Stimulated activated CD8-positive, alpha-beta memory T cell treated with anti-CD3 and anti-CD28 coated beads, Interleukin-7, amount 100 ng/mL, for 4 hours (primary cell): ENCODE data around the gene ZNF135.

ENCODE experiments used
- DNase-seq, 2 donors: peaks; one replicate each; pipeline ENCODE4 v3.0.0-alpha.2; 2020; ENCODE audit warnings: low read depth in 2 of 2

ZNF135 gene

DNA sequence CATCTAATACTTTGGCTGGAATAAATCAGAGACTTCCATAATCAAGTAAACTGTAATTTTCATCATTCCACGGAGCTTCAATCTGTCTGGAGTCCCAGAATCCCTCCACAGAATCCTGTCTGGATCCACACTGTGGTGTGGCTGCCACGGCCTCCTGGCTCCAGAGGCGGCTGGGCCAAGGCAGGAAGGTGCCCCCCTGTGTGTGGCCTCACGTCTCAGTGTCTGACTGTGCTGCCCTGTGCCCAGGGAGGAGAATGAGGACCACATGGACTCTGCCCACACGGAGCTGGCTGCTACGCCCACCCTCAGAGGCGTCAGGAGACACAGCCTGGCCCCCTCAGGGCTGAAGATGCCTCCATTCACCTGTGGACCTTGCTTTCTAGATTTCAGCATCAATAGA, 12.2 kb upstream of the ZNF135 start:
- DNase-seq: no peak

- no peak for DNase-seq
Measured at GRCh38 chr19:58047672-58048071, 11.4 kb upstream of the ZNF135 start.

- no peak for DNase-seq
Measured at GRCh38 chr19:58052256-58052655, 6.8 kb upstream of the ZNF135 start.

DNA sequence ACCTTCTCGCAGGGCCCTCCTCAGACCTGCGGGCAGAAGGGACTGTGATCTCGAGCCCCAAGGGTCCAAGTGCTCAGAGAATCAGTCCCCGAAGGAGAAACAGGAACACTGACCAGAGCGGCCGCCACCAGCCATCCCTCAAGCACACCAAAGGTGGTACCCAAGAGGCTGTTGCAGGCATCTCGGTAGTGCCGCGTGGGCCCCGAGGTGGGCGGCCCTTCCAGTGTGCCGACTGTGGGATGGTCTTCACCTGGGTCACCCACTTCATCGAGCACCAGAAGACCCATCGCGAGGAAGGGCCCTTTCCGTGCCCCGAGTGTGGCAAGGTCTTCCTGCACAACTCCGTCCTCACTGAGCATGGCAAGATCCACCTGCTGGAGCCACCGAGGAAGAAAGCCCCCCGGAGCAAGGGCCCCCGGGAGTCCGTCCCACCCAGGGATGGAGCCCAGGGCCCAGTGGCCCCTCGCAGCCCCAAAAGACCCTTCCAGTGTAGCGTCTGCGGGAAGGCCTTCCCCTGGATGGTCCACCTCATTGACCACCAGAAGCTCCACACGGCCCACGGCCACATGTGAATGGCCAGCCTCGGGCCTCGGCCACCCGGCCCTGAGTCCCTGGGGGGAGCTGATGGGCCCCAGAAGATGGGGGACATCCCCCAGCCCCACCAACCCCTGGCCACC, 5.5 kb upstream of the ZNF135 start:
- no peak for DNase-seq

DNA sequence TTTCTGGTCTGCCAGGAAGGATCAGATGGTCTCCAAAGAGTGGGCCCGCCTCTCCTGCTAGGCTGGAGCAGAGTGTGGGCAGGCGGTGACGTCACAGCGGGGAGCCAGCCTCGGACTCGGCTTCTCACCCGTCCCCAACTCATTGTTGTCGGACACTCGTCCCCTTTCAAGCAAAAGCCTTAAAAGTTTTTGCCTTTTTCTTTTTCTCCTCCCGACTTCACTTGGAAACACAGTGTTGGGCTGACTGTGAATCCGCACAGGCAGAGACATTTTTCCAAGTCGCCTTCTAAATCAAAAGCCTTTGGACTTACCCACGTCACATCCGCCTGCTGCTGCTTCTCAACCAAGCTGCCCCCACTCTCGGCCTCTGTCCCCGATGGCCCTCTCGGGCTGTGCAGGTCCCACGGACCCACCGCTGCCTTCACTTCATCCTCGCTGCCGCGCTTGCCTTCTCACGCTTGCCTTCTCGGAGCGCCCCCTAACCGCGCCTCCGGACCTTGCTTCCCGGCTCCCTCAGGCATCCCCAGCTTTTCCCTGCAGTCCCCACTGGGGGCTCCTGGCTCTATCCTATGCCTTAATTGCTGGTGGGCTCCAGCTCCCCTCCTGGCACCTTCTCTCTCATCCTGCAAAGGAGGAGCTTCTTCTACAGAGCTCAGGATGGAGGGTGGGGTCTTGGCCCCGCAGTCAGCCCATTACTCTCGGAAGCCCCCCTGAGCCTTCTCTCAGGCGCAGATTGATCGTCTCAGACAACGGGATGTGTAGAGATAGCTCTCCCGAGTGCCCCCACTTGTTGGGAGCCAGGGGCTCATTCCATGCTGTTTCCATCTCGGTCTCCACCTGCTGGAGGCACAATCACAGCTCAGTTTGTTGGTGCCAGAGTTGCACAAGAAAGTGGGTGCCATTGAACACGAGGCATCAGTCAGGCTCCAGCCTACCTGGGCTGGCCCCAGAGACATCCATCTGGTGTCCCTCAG, 3.9 kb upstream of the ZNF135 start:
- no peak for DNase-seq

GRCh38 chr19:58056261-58056660, 2.8 kb upstream of the ZNF135 start:
- DNase-seq: no peak

GRCh38 chr19:58056861-58057260, 2.2 kb upstream of the ZNF135 start:
- DNase-seq: no peak

GRCh38 chr19:58058467-58058866, 615 bp upstream of the ZNF135 start:
- no peak for DNase-seq

- DNase-seq: no peak
Measured at GRCh38 chr19:58059671-58060078, 593 bp downstream of the ZNF135 start.

DNA sequence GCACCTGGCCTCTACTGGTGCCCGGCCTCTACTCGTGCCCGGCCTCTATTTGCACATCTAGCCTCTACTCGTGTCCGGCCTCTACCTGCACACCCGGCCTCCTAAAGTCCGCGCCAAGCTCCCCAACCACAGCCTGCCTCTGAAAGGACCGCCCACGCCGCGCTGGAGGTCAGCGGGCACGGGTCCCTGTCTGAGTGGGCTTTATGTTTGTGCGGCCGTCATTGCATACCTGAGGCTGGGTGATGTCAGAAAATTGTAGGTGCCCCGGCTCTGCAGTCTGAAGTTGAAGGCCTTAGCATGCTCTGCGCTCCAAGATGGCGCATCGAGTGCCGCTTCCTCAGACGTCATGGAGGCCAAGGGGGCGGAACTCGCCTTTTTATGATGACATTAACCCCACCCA, 1.1 kb downstream of the ZNF135 start:
- DNase-seq: no peak

DNA sequence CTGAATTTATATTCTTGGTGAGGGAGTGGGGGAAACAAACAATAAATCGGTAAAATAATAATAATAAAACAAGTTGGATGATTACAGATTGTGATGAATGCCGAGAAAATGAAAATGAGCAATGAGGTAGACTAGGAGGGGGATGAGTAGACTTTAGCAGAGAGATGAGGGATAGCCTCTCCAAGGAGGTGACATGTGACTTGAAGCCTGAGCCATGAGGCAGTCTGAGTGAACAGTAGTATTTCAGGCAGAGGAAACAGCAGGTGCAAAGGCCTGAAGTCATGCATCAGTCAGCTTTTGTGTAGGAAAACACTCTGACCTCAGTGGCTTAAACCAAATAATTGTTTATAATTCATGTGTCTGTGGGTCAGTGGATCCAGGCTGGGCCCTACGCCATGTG, 4.6 kb downstream of the ZNF135 start:
- DNase-seq: no peak

DNA sequence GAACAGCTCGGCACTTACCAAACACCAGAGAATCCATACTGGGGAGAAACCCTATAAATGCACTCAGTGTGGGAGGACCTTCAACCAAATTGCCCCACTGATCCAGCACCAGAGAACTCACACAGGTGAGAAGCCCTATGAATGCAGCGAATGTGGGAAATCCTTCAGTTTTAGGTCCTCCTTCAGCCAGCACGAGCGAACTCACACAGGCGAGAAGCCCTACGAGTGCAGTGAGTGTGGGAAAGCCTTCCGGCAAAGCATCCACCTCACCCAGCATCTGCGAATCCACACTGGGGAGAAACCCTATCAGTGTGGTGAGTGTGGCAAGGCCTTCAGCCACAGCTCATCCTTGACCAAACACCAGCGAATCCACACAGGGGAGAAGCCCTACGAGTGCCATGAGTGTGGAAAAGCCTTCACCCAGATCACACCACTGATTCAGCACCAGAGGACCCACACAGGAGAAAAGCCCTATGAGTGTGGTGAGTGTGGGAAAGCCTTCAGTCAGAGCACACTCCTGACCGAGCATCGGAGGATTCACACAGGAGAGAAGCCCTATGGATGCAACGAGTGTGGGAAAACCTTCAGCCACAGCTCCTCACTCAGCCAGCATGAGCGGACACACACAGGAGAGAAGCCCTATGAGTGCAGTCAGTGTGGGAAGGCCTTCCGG, 8.3 kb downstream of the ZNF135 start:
- DNase-seq: no peak

DNA sequence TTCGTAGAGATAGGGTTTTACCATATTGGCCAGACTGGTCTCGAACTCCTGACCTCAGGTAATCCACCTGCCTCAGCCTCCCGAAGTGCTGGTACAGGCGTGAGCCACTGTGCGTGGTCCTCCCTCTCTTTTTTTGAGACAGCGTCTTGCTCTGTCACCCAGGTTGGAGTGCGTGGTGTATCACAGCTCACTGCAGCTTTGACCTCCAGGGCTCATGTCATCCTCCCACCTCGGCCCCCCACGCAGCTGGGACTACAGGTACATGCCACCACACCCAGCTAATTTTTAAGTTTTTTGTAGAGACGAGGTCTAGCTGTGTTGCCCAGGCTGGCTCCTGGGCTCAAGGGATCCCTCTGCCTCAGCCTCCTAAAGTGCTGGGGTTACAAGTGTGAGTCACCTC, 20.7 kb downstream of the ZNF135 start:
- DNase-seq: no peak

DNA sequence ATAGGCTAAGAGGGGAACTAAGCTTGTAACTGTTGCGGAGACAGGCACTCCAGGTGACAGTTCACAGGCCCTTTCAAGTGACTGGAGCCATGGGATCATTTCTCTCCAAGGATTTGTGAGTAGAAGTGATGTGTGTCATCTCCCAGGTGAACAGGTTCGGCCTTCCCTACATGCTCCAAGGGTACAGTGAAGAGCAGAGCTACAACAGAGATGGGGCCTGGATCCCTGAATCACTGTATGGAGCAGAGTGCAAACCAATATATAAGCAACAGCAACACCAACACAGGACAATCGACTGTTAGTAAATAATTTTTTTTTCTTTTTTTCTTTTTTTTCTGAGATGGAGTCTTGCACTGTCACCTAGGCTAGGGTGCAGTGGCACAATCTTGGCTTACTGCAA, 23.9 kb downstream of the ZNF135 start:
- no peak for DNase-seq

DNA sequence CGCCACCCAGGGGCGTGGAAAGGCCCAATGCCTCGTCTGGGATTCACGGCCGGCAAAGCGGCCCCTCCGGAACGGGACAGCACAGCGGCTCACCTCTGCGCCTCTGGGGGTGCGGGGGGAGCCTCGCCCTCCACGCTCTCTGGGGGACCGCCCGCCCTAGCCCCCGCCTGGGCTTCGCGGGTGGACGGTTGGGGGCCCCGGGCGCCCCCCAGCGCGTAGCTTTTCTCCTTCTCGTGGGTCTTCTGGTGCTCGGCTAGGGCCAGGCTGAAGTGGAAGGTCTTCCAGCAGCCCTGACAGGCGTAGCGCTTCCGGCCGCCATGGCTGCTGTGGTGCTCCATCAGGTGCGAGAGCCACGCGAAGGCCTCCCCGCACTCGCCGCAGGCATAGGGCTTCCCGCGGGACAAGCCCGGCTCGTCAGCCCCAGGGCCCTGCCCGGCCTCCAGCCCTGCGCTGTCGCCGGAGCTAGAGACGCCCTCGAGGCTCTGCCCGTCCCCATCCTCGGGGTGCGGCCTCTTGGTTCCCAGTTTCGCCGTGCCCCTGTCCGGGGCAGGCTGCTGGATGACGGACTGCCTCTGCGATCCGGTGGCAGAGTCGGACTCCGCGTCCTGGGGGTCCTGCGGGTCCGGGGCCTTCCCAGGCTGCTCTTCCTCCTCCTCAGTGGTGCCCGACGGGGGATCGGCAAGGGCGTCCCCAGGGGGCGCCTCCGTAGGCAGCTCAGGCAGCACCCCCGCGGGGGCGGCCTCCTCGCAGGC, 25.7 kb downstream of the ZNF135 start:
- no peak for DNase-seq

GRCh38 chr19:58085348-58085875, 26.3 kb downstream of the ZNF135 start:
- no peak for DNase-seq

DNA sequence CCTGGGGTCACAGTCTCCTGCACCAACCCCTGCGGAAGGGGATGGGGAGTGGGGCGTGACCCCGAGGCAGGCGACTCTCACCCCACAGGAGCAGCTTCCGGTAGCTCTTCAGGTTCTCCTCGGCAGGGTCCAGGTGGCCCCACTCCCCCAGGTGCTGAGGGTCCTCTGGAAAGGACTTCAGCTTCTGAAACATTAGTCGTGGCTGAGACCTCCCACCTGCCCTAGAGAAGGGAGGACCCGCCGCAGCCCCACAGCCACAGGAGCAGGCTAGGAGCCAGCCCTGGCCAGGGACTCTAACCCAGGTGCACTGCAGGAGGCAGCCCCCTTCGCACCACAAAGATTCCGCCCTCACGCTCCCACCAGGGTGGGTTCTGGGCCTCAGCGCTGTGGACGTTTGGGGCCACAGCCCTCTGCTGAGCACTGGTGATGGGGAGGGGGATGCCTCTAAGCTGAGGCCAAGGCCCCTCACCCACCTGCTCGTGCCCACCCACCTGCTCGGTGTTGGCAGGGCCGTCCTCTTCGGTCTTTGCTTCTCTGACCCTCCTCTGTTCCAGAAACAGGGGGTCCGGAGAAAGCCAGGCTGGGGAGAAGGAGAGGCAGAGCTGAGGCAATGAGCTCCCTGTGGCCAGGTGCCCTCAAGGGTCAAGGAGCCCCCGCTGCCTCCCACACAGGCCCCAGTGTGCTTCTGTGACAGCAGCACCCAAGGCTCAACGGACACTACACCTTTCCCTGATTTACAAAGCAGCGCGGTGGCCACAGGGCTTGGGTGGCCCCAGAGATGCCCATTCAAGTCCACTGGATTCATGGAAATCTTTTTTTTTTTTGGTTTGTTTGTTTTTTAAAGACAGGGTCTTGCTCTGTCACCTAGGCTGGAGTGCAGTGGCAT, 28.0 kb downstream of the ZNF135 start:
- DNase-seq: no peak

DNA sequence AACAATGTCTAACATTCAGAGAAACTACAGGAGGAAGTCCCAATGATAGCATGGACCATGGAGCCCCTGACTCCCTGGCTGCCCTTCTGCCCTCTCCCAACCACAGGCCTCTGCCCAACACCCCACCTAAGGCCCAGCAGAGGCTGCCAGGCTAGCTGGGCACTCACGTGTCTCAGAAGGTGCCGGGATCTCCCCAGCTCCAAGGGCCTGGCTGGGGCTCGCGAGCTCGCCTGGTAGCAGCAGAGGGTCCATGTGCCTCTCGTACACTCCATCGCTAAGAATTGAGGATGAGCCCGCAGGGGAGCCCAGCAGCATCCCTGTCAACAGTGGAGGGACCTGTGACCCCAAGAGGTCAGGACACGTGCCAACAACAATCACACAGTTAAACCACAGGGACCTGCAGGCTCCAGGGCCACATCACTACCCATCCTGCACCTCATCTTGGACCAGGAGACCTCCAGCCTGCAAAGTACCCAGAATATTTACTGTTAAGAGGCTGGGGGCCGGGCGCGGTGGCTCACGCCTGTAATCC, 29.5 kb downstream of the ZNF135 start:
- DNase-seq: no peak

GRCh38 chr19:58089846-58090245, 30.8 kb downstream of the ZNF135 start:
- DNase-seq: no peak

DNA sequence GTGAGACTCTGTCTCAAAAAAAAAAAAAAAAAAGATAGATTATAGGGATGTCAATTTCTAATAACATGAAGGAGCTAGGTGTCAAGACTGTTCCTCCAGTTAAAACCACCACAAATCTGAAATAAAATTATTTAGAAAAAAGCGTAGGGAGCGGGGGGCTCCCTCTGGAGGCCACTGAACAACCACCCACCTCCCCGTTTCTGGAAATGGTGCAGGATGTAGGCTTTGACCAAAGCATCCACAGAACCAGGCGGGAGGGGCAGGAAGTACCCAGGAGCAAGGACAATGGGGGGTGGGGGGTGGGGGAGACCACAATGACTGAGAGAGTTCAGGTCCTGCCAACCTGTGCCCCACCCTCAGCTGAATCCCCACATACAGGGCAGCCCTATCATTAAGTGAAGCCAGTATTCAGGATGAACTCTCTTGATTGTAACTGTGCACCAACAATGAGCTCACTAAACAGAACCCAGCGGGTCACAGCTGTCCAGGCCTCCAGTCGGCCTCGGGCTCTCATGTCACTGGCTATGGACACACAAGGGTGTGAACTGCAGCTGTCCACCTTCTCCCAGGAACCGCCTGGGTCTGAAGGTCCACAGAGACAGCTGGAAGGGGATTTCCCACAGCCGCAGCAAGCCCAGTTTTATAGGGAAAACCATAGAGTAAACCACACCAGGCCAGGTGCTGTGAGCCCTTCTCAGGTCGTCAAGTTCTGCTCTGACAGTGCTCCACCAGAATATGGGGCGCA, 32.3 kb downstream of the ZNF135 start:
- no peak for DNase-seq
